Neuronal stem cell (in vitro differentiated cells): ENCODE results near the gene NHS.

Source experiments
- DNase-seq: peaks from one replicate; pipeline ENCODE4 v3.0.0-alpha.2; 2013; ENCODE audit warnings: low spot score
- H2AFZ ChIP-seq: one replicate; pipeline ENCODE4 v1.6.1; 2013; ENCODE audit warnings: mild to moderate bottlenecking, low read length, inconsistent platforms
- H2AK5ac ChIP-seq: 2 replicates; pipeline ENCODE4 v1.6.1; 2013; ENCODE audit warnings: low read depth, mild to moderate bottlenecking, inconsistent platforms, low read length, moderate library complexity, mixed read lengths
- H2BK120ac ChIP-seq: 2 replicates; pipeline ENCODE4 v1.6.1; 2013; ENCODE audit warnings: low read depth, mild to moderate bottlenecking, inconsistent platforms, low read length, moderate library complexity, mixed read lengths
- H2BK12ac ChIP-seq: one replicate; pipeline ENCODE4 v1.6.1; 2013; ENCODE audit warnings: low read length, inconsistent platforms
- H2BK15ac ChIP-seq: 2 replicates; pipeline ENCODE4 v1.6.1; 2013; ENCODE audit warnings: mild to moderate bottlenecking, low read length, inconsistent platforms, mixed read lengths
- H2BK5ac ChIP-seq: one replicate; pipeline ENCODE4 v1.6.1; 2013; ENCODE audit warnings: inconsistent platforms, mild to moderate bottlenecking, low read length, moderate library complexity
- H3K14ac ChIP-seq: one replicate; pipeline ENCODE4 v1.6.1; 2013; ENCODE audit warnings: low read length, inconsistent platforms
- H3K18ac ChIP-seq: 2 replicates; pipeline ENCODE4 v1.6.1; 2013; ENCODE audit warnings: low read length, inconsistent platforms
- H3K23ac ChIP-seq: 2 replicates; pipeline ENCODE4 v1.6.1; 2013; ENCODE audit warnings: low read depth, mild to moderate bottlenecking, mixed read lengths, low read length, inconsistent platforms; ENCODE audit not compliant: poor library complexity
- H3K27ac ChIP-seq: replicated peaks from 3 replicates; pipeline ENCODE4 v1.5.1; 2013; ENCODE audit warnings: low read length, inconsistent platforms
- H3K27me3 ChIP-seq, 3 experiments: 2 replicates each; pipeline ENCODE4 v1.6.1; 2013; ENCODE audit warnings: low read length in 3 of 3, mild to moderate bottlenecking in 2 of 3, inconsistent platforms in 1 of 3, low read depth in 1 of 3, mixed read lengths in 1 of 3, moderate library complexity in 1 of 3; ENCODE audit not compliant: control insufficient read depth in 3 of 3, insufficient read depth in 3 of 3
- H3K36me3 ChIP-seq, 2 donors: replicated peaks in 1 of 2; 2 replicates each; pipeline ENCODE4 v1.6.1; 2013; ENCODE audit warnings: low read length in 2 of 2; ENCODE audit not compliant: control insufficient read depth in 2 of 2, insufficient read depth in 2 of 2
- H3K4ac ChIP-seq: 2 replicates; pipeline ENCODE4 v1.6.1; 2013; ENCODE audit warnings: inconsistent platforms, mild to moderate bottlenecking, low read length, moderate library complexity
- H3K4me1 ChIP-seq, 2 donors: 1 replicate in 1 of 2; 2 replicates in 1 of 2; pipeline ENCODE4 v1.6.1; 2013; ENCODE audit warnings: low read length in 2 of 2, low read depth in 1 of 2; ENCODE audit not compliant: control insufficient read depth in 2 of 2, insufficient read depth in 1 of 2
- H3K4me2 ChIP-seq: one replicate; pipeline ENCODE4 v1.6.1; 2013; ENCODE audit warnings: mild to moderate bottlenecking, low read length, inconsistent platforms; ENCODE audit not compliant: insufficient read depth, poor library complexity, severe bottlenecking
- H3K4me3 ChIP-seq, 2 donors: 2 replicates each; pipeline ENCODE4 v1.5.1; 2013; ENCODE audit warnings: low read length in 2 of 2, mild to moderate bottlenecking in 2 of 2, inconsistent platforms in 1 of 2, moderate library complexity in 1 of 2
- H3K79me1 ChIP-seq: one replicate; pipeline ENCODE4 v1.6.1; 2013; ENCODE audit warnings: low read depth, mild to moderate bottlenecking, inconsistent platforms, low read length, moderate library complexity
- H3K9ac ChIP-seq: one replicate; pipeline ENCODE4 v1.6.1; 2013; ENCODE audit warnings: mild to moderate bottlenecking, low read depth, low read length, inconsistent platforms; ENCODE audit not compliant: poor library complexity
- H3K9me3 ChIP-seq, 2 donors: replicated peaks in 1 of 2; 2 replicates each; pipeline versions ENCODE3 to v1.6.1; 2013; ENCODE audit warnings: low read length in 2 of 2, mild to moderate bottlenecking in 2 of 2, inconsistent platforms in 1 of 2, low read depth in 1 of 2, mixed read lengths in 1 of 2, moderate library complexity in 1 of 2; ENCODE audit not compliant: control insufficient read depth in 2 of 2, insufficient read depth in 1 of 2
- H4K8ac ChIP-seq: one replicate; pipeline ENCODE4 v1.6.1; 2013; ENCODE audit warnings: low read depth, mild to moderate bottlenecking, inconsistent platforms, low read length, moderate library complexity
- H4K91ac ChIP-seq: one replicate; pipeline ENCODE4 v1.6.1; 2013; ENCODE audit warnings: low read length, low read depth, mild to moderate bottlenecking, inconsistent platforms; ENCODE audit not compliant: poor library complexity
- WGBS, 2 donors: extraction: QIAGEN DNeasy Blood & Tissue Kit; methylation state at CpG; one replicate each; pipeline ENCODE4 v1.1.7; 2013; ENCODE audit warnings: missing lambda C conversion rate in 2 of 2, mixed read lengths in 1 of 2; ENCODE audit not compliant: insufficient read length in 2 of 2, insufficient replicate concordance in 1 of 2; ENCODE audit errors: extremely low coverage in 2 of 2; 5-methylcytosine and 5-hydroxymethylcytosine counted together

The NHS gene

GRCh38 chrX:17737986-17738713 lies 363.1 kb downstream of the NHS start:
- no peaks in the 10 kb centered on the region for H3K27me3 ChIP-seq
- no peak overlapping the region for H2BK15ac ChIP-seq
- no CpG with 5 or more reads among the region's 45 CpGs for WGBS, 2 donors
- H3K18ac ChIP-seq: no peak overlapping the region
- no peak overlapping the region for H2BK120ac ChIP-seq
- peak overlapping the region; percentile 85 for H2AFZ ChIP-seq
- peak; percentile 14 for DNase-seq
- H4K8ac ChIP-seq: no peak overlapping the region
- H3K14ac ChIP-seq: no peak overlapping the region
- no peaks in the 10 kb centered on the region for H3K9me3 ChIP-seq
- H4K91ac ChIP-seq: no peak overlapping the region
- H2AK5ac ChIP-seq: no peak overlapping the region
- H3K27ac ChIP-seq: peak overlapping the region; percentile 14
- peak overlapping the region; percentile 54 for H3K4me2 ChIP-seq
- H3K4me3 ChIP-seq: peak overlapping the region; percentile 86 to 96
- peaks cover 2% of the 10 kb centered on the region for H3K79me1 ChIP-seq
- peaks cover 3 to 15% of the 10 kb centered on the region in 2 donors for H3K4me1 ChIP-seq
- H3K23ac ChIP-seq: no peak overlapping the region
- no peak overlapping the region for H2BK5ac ChIP-seq
- no peak overlapping the region for H3K9ac ChIP-seq
- H3K36me3 ChIP-seq: no peaks in the 10 kb centered on the region
- H3K4ac ChIP-seq: no peak overlapping the region
- no peak overlapping the region for H2BK12ac ChIP-seq

- DNase-seq: no peak
- H3K9ac ChIP-seq: no peak overlapping the region
- H3K4me2 ChIP-seq: peak overlapping the region; percentile 54
- no peaks in the 10 kb centered on the region for H3K27me3 ChIP-seq
- H3K9me3 ChIP-seq: no peaks in the 10 kb centered on the region
- no peak overlapping the region for H3K4ac ChIP-seq
- H4K91ac ChIP-seq: no peak overlapping the region
- no peak overlapping the region for H2AK5ac ChIP-seq
- H2AFZ ChIP-seq: peak overlapping the region; percentile 85
- no peak overlapping the region for H2BK120ac ChIP-seq
- no peak overlapping the region for H2BK15ac ChIP-seq
- H3K14ac ChIP-seq: no peak overlapping the region
- no peaks in the 10 kb centered on the region for H3K36me3 ChIP-seq
- peaks cover 2% of the 10 kb centered on the region for H3K79me1 ChIP-seq
- peaks cover 3 to 13% of the 10 kb centered on the region in 2 donors for H3K4me1 ChIP-seq
- no peak overlapping the region for H2BK12ac ChIP-seq
- no CpG with 5 or more reads among the region's 6 CpGs for whole genome bisulfite sequencing, 2 donors
- H3K4me3 ChIP-seq: peak overlapping the region in 1 of 2 donors; percentile 86
- H3K23ac ChIP-seq: no peak overlapping the region
- H4K8ac ChIP-seq: no peak overlapping the region
- H3K18ac ChIP-seq: no peak overlapping the region
- H2BK5ac ChIP-seq: no peak overlapping the region
- no peak overlapping the region for H3K27ac ChIP-seq
Measured at GRCh38 chrX:17738737-17739535, 363.9 kb downstream of the NHS start.

GRCh38 chrX:17740137-17741122 lies 365.4 kb downstream of the NHS start:
- peaks cover 3 to 6% of the 10 kb centered on the region in 2 donors for H3K4me1 ChIP-seq
- H3K27me3 ChIP-seq: no peaks in the 10 kb centered on the region
- no peak overlapping the region for H4K91ac ChIP-seq
- no peak overlapping the region for H2BK12ac ChIP-seq
- H3K79me1 ChIP-seq: peaks cover 2% of the 10 kb centered on the region
- H3K18ac ChIP-seq: no peak overlapping the region
- DNase-seq: no peak
- no peak overlapping the region for H3K4me3 ChIP-seq
- no CpG with 5 or more reads among the region's 11 CpGs for WGBS, 2 donors
- no peak overlapping the region for H2AK5ac ChIP-seq
- H2BK15ac ChIP-seq: no peak overlapping the region
- no peak overlapping the region for H2AFZ ChIP-seq
- no peak overlapping the region for H3K4ac ChIP-seq
- no peak overlapping the region for H2BK5ac ChIP-seq
- no peak overlapping the region for H4K8ac ChIP-seq
- H2BK120ac ChIP-seq: no peak overlapping the region
- H3K9me3 ChIP-seq: no peaks in the 10 kb centered on the region
- H3K14ac ChIP-seq: no peak overlapping the region
- H3K36me3 ChIP-seq: no peaks in the 10 kb centered on the region
- no peak overlapping the region for H3K27ac ChIP-seq
- H3K9ac ChIP-seq: no peak overlapping the region
- H3K4me2 ChIP-seq: no peak overlapping the region
- H3K23ac ChIP-seq: no peak overlapping the region
